Activated naive CD8-positive, alpha-beta T cell treated with anti-CD3 and anti-CD28 coated beads, Interleukin-2, amount 50 U/mL, for 24 hours (primary cell): ENCODE results near the gene LRRC23.

Experiments
- ATAC-seq: fragments of 150-1000 bp; cut with Tn5 transposase; one replicate; pipeline ENCODE4 v1.10.0; 2021
- DNase-seq: peaks from one replicate; pipeline ENCODE4 v3.0.0; 2021
- H3K27ac Mint-ChIP-seq: one replicate; pipeline ENCODE4 v1.8.0; 2021; ENCODE audit warnings: mild to moderate bottlenecking, mixed read lengths
- H3K27me3 Mint-ChIP-seq: one replicate; pipeline ENCODE4 v1.8.0; 2021; ENCODE audit warnings: mixed read lengths
- H3K36me3 Mint-ChIP-seq: one replicate; pipeline ENCODE4 v1.8.0; 2021; ENCODE audit warnings: low read depth, mixed read lengths
- H3K4me1 Mint-ChIP-seq: one replicate; pipeline ENCODE4 v1.8.0; 2021; ENCODE audit warnings: mixed read lengths
- H3K4me3 Mint-ChIP-seq: one replicate; pipeline ENCODE4 v1.8.0; 2021; ENCODE audit warnings: mild to moderate bottlenecking, moderate library complexity, mixed read lengths
- H3K9me3 Mint-ChIP-seq: one replicate; pipeline ENCODE4 v1.8.0; 2021; ENCODE audit warnings: mixed read lengths

LRRC23 gene

GRCh38 chr12:6923851-6924250 is 19.2 kb downstream of the LRRC23 start:
- ATAC-seq (no peak), DNase-seq (no peak)
- H3K27ac Mint-ChIP-seq = no peak overlapping the region
- H3K4me3 Mint-ChIP-seq = no peak overlapping the region
- H3K9me3 Mint-ChIP-seq = no peaks in the 10 kb centered on the region
- H3K27me3 Mint-ChIP-seq = no peaks in the 10 kb centered on the region
- peaks cover 43% of the 10 kb centered on the region for H3K4me1 Mint-ChIP-seq
- H3K36me3 Mint-ChIP-seq = peaks cover 13% of the 10 kb centered on the region

DNA sequence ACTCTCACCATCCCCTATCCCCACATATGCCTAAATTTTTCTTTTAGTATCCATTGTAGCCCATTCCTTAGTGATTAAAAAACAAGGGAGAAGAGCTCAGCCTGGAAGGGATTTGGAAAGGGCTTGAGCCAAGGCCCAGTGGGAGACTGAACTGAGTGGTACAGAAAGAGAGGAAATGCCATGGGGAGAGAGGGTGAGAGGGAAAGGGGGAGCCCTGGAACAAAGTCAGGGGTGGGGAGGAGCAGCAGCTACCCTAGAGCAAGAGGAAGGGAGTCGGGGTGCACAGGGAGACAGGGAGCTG is 20.6 kb downstream of the LRRC23 start:
- no peak for DNase-seq
- no peak overlapping the region for H3K4me3 Mint-ChIP-seq
- H3K27me3 Mint-ChIP-seq = no peaks in the 10 kb centered on the region
- peaks cover 2% of the 10 kb centered on the region for H3K36me3 Mint-ChIP-seq
- no peak for ATAC-seq
- H3K27ac Mint-ChIP-seq = no peak overlapping the region
- H3K9me3 Mint-ChIP-seq = no peaks in the 10 kb centered on the region
- H3K4me1 Mint-ChIP-seq = peaks cover 49% of the 10 kb centered on the region

GRCh38 chr12:6925540-6926279 is 21.1 kb downstream of the LRRC23 start:
- DNase-seq = no peak
- Mint-ChIP-seq H3K4me1 (peaks cover 51% of the 10 kb centered on the region), H3K27ac (peak overlapping the region; percentile 46), H3K27me3 (no peaks in the 10 kb centered on the region), H3K9me3 (no peaks in the 10 kb centered on the region), H3K4me3 (no peak overlapping the region), H3K36me3 (peaks cover 2% of the 10 kb centered on the region)
- no peak for ATAC-seq

- Mint-ChIP-seq H3K4me1 (peaks cover 57% of the 10 kb centered on the region), H3K27ac (peak within 1 kb of the TSS; percentile 91), H3K27me3 (no peaks in the 10 kb centered on the region), H3K4me3 (peak within 1 kb of the TSS; percentile 85), H3K9me3 (no peaks in the 10 kb centered on the region), H3K36me3 (peaks cover 6% of the 10 kb centered on the region)
- DNase-seq (peak; percentile 52), ATAC-seq (peak; percentile 15)
Observed at GRCh38 chr12:6927379-6928021, 22.9 kb downstream of the LRRC23 start, which contains the start of gene ATN1. TSS of gene ATN1 (plus strand) at chr12:6927959. CDS start at chr12:6934002, 6,043 bp downstream.

DNA sequence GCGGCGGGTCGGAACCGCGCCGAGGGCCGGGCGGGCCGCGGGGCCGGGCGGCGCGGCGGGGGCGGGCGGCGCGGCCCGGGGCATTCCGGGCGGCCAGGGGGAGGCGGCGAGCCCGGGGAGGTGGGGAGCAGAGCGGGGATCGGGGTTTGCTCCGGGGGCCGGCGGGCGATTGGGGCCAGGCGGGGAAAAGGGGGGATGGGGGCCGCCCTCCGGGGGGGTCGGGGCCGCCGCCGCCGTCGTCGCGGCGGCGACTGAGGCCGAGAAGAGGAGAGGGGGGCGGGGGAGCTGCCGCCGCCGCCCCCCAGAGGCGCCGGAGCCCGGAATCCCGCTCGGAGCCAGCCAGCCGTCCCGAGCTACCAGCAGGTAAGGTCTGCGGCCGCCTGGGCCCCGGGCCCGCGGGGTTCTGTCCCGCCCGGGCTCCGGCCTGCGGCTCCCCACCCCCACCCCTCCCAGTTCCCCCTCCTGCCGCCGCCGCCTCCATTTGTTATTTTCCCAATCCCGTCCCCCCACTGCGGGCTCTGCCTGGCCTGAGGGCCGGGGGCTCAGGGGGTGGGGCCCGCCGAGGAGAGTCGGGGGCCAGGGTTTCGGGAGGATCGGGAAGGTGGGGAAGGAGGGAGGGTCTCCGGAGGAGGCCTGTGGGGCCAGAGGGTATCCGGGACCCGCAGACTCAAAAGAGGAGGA is 23.5 kb downstream of the LRRC23 start:
- ATAC-seq = peak; percentile 4

GRCh38 chr12:6928703-6929407 is 24.2 kb downstream of the LRRC23 start:
- H3K27ac Mint-ChIP-seq = peak overlapping the region; percentile 91
- H3K4me3 Mint-ChIP-seq = peak overlapping the region; percentile 83
- ATAC-seq (no peak), DNase-seq (no peak)
- peaks cover 8% of the 10 kb centered on the region for H3K36me3 Mint-ChIP-seq
- H3K4me1 Mint-ChIP-seq = peaks cover 60% of the 10 kb centered on the region
- no peaks in the 10 kb centered on the region for H3K27me3 Mint-ChIP-seq
- no peaks in the 10 kb centered on the region for H3K9me3 Mint-ChIP-seq

More for the DNA sequence above, 23.5 kb downstream of the LRRC23 start:
- Mint-ChIP-seq H3K27ac (peak overlapping the region; percentile 91), H3K36me3 (peaks cover 8% of the 10 kb centered on the region), H3K4me3 (peak overlapping the region; percentile 83), H3K27me3 (no peaks in the 10 kb centered on the region), H3K9me3 (no peaks in the 10 kb centered on the region), H3K4me1 (peaks cover 59% of the 10 kb centered on the region)
- no peak for DNase-seq

- peaks cover 12% of the 10 kb centered on the region for H3K36me3 Mint-ChIP-seq
- ATAC-seq = no peak
Observed at GRCh38 chr12:6929466-6930452, 25.1 kb downstream of the LRRC23 start.

DNA sequence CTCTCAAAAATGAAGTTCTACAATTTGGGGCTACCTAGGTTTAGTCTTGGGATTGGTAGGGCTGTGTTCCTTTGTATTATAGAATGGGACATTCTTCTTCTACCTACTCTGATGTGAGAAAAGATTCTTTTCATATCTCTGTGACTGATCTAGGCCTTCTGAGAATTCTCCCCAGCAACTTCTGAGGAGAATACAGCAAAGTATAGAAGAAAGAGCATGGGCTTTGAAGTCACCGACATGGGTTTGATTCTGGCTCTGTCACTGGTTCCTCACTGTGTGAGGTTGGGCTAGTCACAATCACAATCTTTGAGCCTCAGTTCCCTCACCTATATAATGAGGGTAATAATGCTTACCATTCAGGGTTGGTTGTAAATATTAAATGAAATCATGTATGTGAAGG is 28.1 kb downstream of the LRRC23 start:
- H3K4me1 Mint-ChIP-seq = peaks cover 68% of the 10 kb centered on the region
- no peaks in the 10 kb centered on the region for H3K27me3 Mint-ChIP-seq
- ATAC-seq (no peak), DNase-seq (no peak)
- H3K4me3 Mint-ChIP-seq = no peak overlapping the region
- H3K27ac Mint-ChIP-seq = peak overlapping the region; percentile 68
- peaks cover 25% of the 10 kb centered on the region for H3K36me3 Mint-ChIP-seq
- H3K9me3 Mint-ChIP-seq = no peaks in the 10 kb centered on the region

More at GRCh38 chr12:6929466-6930452, 25.1 kb downstream of the LRRC23 start:
- H3K4me3 Mint-ChIP-seq = peak overlapping the region; percentile 83
- H3K4me1 Mint-ChIP-seq = peaks cover 58% of the 10 kb centered on the region
- H3K9me3 Mint-ChIP-seq = no peaks in the 10 kb centered on the region
- no peak for DNase-seq
- peak overlapping the region; percentile 91 for H3K27ac Mint-ChIP-seq
- no peaks in the 10 kb centered on the region for H3K27me3 Mint-ChIP-seq

GRCh38 chr12:6934110-6934509 is 29.5 kb downstream of the LRRC23 start:
- Mint-ChIP-seq H3K4me1 (peaks cover 67% of the 10 kb centered on the region), H3K36me3 (peaks cover 31% of the 10 kb centered on the region), H3K27me3 (no peaks in the 10 kb centered on the region), H3K9me3 (no peaks in the 10 kb centered on the region), H3K4me3 (no peak overlapping the region), H3K27ac (peak overlapping the region; percentile 66)
- no peak for DNase-seq
- no peak for ATAC-seq

DNA sequence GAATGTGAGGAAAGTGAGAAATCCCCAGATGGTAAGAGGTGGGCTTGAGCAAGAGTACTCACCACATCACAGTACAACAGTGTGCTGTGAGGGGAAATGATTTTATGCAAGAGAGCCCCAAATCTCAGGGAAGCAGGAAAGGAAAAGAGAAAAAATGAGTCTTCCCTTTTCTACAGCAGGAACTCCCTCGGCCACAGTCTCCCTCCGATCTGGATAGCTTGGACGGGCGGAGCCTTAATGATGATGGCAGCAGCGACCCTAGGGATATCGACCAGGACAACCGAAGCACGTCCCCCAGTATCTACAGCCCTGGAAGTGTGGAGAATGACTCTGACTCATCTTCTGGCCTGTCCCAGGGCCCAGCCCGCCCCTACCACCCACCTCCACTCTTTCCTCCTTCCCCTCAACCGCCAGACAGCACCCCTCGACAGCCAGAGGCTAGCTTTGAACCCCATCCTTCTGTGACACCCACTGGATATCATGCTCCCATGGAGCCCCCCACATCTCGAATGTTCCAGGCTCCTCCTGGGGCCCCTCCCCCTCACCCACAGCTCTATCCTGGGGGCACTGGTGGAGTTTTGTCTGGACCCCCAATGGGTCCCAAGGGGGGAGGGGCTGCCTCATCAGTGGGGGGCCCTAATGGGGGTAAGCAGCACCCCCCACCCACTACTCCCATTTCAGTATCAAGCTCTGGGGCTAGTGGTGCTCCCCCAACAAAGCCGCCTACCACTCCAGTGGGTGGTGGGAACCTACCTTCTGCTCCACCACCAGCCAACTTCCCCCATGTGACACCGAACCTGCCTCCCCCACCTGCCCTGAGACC is 31.0 kb downstream of the LRRC23 start:
- H3K4me3 Mint-ChIP-seq = peak overlapping the region; percentile 86
- DNase-seq (no peak), ATAC-seq (no peak)
- peaks cover 38% of the 10 kb centered on the region for H3K36me3 Mint-ChIP-seq
- H3K9me3 Mint-ChIP-seq = no peaks in the 10 kb centered on the region
- peaks cover 62% of the 10 kb centered on the region for H3K4me1 Mint-ChIP-seq
- H3K27ac Mint-ChIP-seq = peak overlapping the region; percentile 95
- no peaks in the 10 kb centered on the region for H3K27me3 Mint-ChIP-seq

- H3K36me3 Mint-ChIP-seq = peaks cover 35% of the 10 kb centered on the region
- no peaks in the 10 kb centered on the region for H3K9me3 Mint-ChIP-seq
- ATAC-seq (no peak), DNase-seq (no peak)
- peak overlapping the region; percentile 95 for H3K27ac Mint-ChIP-seq
- H3K27me3 Mint-ChIP-seq = no peaks in the 10 kb centered on the region
- H3K4me3 Mint-ChIP-seq = peak overlapping the region; percentile 86
- H3K4me1 Mint-ChIP-seq = peaks cover 56% of the 10 kb centered on the region
Observed at GRCh38 chr12:6936194-6936635, 31.6 kb downstream of the LRRC23 start.

- Mint-ChIP-seq H3K4me1 (peaks cover 56% of the 10 kb centered on the region), H3K9me3 (no peaks in the 10 kb centered on the region), H3K27me3 (no peaks in the 10 kb centered on the region), H3K36me3 (peaks cover 38% of the 10 kb centered on the region), H3K4me3 (peak overlapping the region; percentile 86), H3K27ac (peak overlapping the region; percentile 95)
- ATAC-seq (peak; percentile 60), DNase-seq (peak; percentile 74)
Observed at GRCh38 chr12:6936636-6937480, 32.2 kb downstream of the LRRC23 start.
